Spinal cord (tissue), 10 donors: ENCODE measurements around the gene OVCH2. TPM values are rescaled to one million over a fixed set of nuclear protein-coding genes. Genes with fewer than 3 reads are reported as not detected.

Experiments used
- DNase-seq, 6 donors: peaks; one replicate each; pipeline versions ENCODE4 v3.0.0 to v3.0.0-alpha.2; 2013 to 2015; ENCODE audit warnings: low spot score in 6 of 6, low read depth in 4 of 6
- H3K27ac ChIP-seq: one replicate; pipeline ENCODE4 v1.5.1; 2013; ENCODE audit warnings: low read depth, low read length, control low read depth
- H3K27me3 ChIP-seq: one replicate; pipeline ENCODE4 v1.6.1; 2013; ENCODE audit warnings: low read length; ENCODE audit not compliant: control insufficient read depth, insufficient read depth
- H3K36me3 ChIP-seq: one replicate; pipeline ENCODE4 v1.6.1; 2013; ENCODE audit warnings: low read length; ENCODE audit not compliant: control insufficient read depth, insufficient read depth
- H3K4me1 ChIP-seq: one replicate; pipeline ENCODE4 v1.6.1; 2013; ENCODE audit warnings: low read length; ENCODE audit not compliant: control insufficient read depth, insufficient read depth
- H3K4me3 ChIP-seq: one replicate; pipeline ENCODE4 v1.5.1; 2013; ENCODE audit warnings: low read depth, low read length, control low read depth
- H3K9me3 ChIP-seq: one replicate; pipeline ENCODE4 v1.6.1; 2013; ENCODE audit warnings: low read length; ENCODE audit not compliant: control insufficient read depth, insufficient read depth
- WGBS: methylation state at CpG from one replicate; pipeline ENCODE4 v1.1.5; 2013; ENCODE audit warnings: missing lambda C conversion rate; ENCODE audit not compliant: insufficient coverage; 5-methylcytosine and 5-hydroxymethylcytosine counted together
- polyA plus RNA-seq, 2 donors: library from polyadenylated mRNA; unstranded; fragments of 120-200 nt; gene quantifications; one replicate each; pipeline ENCODE4 v1.2.1, GENCODE V29; 2013; ENCODE audit not compliant: insufficient read length in 2 of 2
- total RNA-seq, 2 donors: library from RNA; depleted of rRNA in 1 of 2; stranded (reverse); fragments of 120-200 nt in 1 of 2; fragments of >200 nt in 1 of 2; gene quantifications; one replicate each; pipeline versions ENCODE4 v1.2.3 to v1.2.4, GENCODE V29; 2013 to 2014
- donor health status: healthy.

Gene OVCH2
- total and polyA plus RNA-seq, 4 donors = 0.08 TPM; not detected in 3

GRCh38 chr11:7648264-7648663, 58.0 kb downstream of the OVCH2 start:
- Histone ChIP-seq H3K27me3 (no peaks in the 10 kb centered on the region), H3K36me3 (peaks cover 22% of the 10 kb centered on the region), H3K4me1 (peaks cover 10% of the 10 kb centered on the region), H3K9me3 (no peaks in the 10 kb centered on the region), H3K27ac (no peak overlapping the region), H3K4me3 (no peak overlapping the region)
- WGBS = 97% methylated on average over 3 of the region's 3 CpGs
- DNase-seq = no peak

GRCh38 chr11:7646866-7647265, 59.4 kb downstream of the OVCH2 start:
- no CpG with 5 or more reads among the region's 2 CpGs for WGBS
- H3K36me3 ChIP-seq = peaks cover 14% of the 10 kb centered on the region
- no peak for DNase-seq
- H3K27ac ChIP-seq = no peak overlapping the region
- H3K4me1 ChIP-seq = peaks cover 6% of the 10 kb centered on the region
- H3K27me3 ChIP-seq = no peaks in the 10 kb centered on the region
- H3K9me3 ChIP-seq = no peaks in the 10 kb centered on the region
- H3K4me3 ChIP-seq = no peak overlapping the region

GRCh38 chr11:7645206-7645605, 61.1 kb downstream of the OVCH2 start:
- Histone ChIP-seq H3K4me1 (no peaks in the 10 kb centered on the region), H3K27ac (no peak overlapping the region), H3K27me3 (no peaks in the 10 kb centered on the region), H3K4me3 (no peak overlapping the region), H3K36me3 (peaks cover 4% of the 10 kb centered on the region), H3K9me3 (no peaks in the 10 kb centered on the region)
- DNase-seq = peak in 2 of 6 donors; percentile 26 to 73
- no CpG with 5 or more reads among the region's 3 CpGs for WGBS

GRCh38 chr11:7643314-7643713, 63.0 kb downstream of the OVCH2 start:
- peaks cover 4% of the 10 kb centered on the region for H3K36me3 ChIP-seq
- no peaks in the 10 kb centered on the region for H3K27me3 ChIP-seq
- no peak overlapping the region for H3K4me3 ChIP-seq
- WGBS = 16% methylated on average over 2 of the region's 4 CpGs
- no peaks in the 10 kb centered on the region for H3K9me3 ChIP-seq
- no peaks in the 10 kb centered on the region for H3K4me1 ChIP-seq
- peak in 1 of 6 donors; percentile 64 for DNase-seq
- H3K27ac ChIP-seq = no peak overlapping the region

- no peak overlapping the region for H3K4me3 ChIP-seq
- 0% methylated on average over 1 of the region's 4 CpGs for WGBS
- no peaks in the 10 kb centered on the region for H3K27me3 ChIP-seq
- no peaks in the 10 kb centered on the region for H3K4me1 ChIP-seq
- H3K27ac ChIP-seq = no peak overlapping the region
- peaks cover 4% of the 10 kb centered on the region for H3K36me3 ChIP-seq
- no peak for DNase-seq
- H3K9me3 ChIP-seq = no peaks in the 10 kb centered on the region
These were observed 63.5 kb downstream of the OVCH2 start for GRCh38 chr11:7642747-7643146.

- H3K9me3 ChIP-seq = no peaks in the 10 kb centered on the region
- H3K4me1 ChIP-seq = no peaks in the 10 kb centered on the region
- DNase-seq = no peak
- H3K36me3 ChIP-seq = peaks cover 4% of the 10 kb centered on the region
- H3K27me3 ChIP-seq = no peaks in the 10 kb centered on the region
- no CpG with 5 or more reads among the region's 6 CpGs for WGBS
- no peak overlapping the region for H3K4me3 ChIP-seq
- no peak overlapping the region for H3K27ac ChIP-seq
These were observed 65.5 kb downstream of the OVCH2 start for GRCh38 chr11:7640816-7641215.

- no peaks in the 10 kb centered on the region for H3K4me1 ChIP-seq
- no peak overlapping the region for H3K4me3 ChIP-seq
- DNase-seq = no peak
- no peak overlapping the region for H3K27ac ChIP-seq
- 100% methylated on average over 2 of the region's 5 CpGs for WGBS
- H3K36me3 ChIP-seq = peaks cover 4% of the 10 kb centered on the region
- H3K9me3 ChIP-seq = no peaks in the 10 kb centered on the region
- H3K27me3 ChIP-seq = no peaks in the 10 kb centered on the region
These were observed 66.6 kb downstream of the OVCH2 start for GRCh38 chr11:7639643-7640025.

Other genes with a start within 250 kb of the OVCH2 start
- gene OLFML1, start 221.0 kb downstream of the OVCH2 start, total RNA-seq = 10 to 100 TPM; 19.0 to 34.9 TPM
- gene OLFML1, start 221.0 kb downstream of the OVCH2 start, polyA plus RNA-seq = 10 to 100 TPM in 1 of 2 donors, 1 to 10 TPM in 1; 4.2 to 11.8 TPM
- gene PPFIBP2, start 192.5 kb downstream of the OVCH2 start, total RNA-seq = 10 to 100 TPM; 22.0 to 23.8 TPM
- 10 to 100 TPM; 14.3 to 16.2 TPM for gene PPFIBP2, start 192.5 kb downstream of the OVCH2 start, polyA plus RNA-seq
- gene CYB5R2, start 33.0 kb downstream of the OVCH2 start, total RNA-seq = 10 to 100 TPM; 47.8 to 71.8 TPM
- 10 to 100 TPM; 53.8 to 70.9 TPM for gene CYB5R2, start 33.0 kb downstream of the OVCH2 start, polyA plus RNA-seq
- not detected for gene OR5P2, start 90.5 kb upstream of the OVCH2 start, total RNA-seq
- not detected for gene OR5P2, start 90.5 kb upstream of the OVCH2 start, polyA plus RNA-seq
- gene OR5P3, start 124.4 kb upstream of the OVCH2 start, total RNA-seq = not detected
- not detected for gene OR5P3, start 124.4 kb upstream of the OVCH2 start, polyA plus RNA-seq
- not detected for gene OR10A6, start 224.8 kb upstream of the OVCH2 start, total RNA-seq
- gene OR10A6, start 224.8 kb upstream of the OVCH2 start, polyA plus RNA-seq = not detected
- not detected for gene OR10A3, start 235.2 kb upstream of the OVCH2 start, total RNA-seq
- under 1 TPM in 1 of 2 donors, not detected in 1; 0.08 TPM for gene OR10A3, start 235.2 kb upstream of the OVCH2 start, polyA plus RNA-seq